ENCODE measurements around the gene BRI3.

Gene BRI3

GRCh38 chr7:98280791-98281756 lies at the start of gene BRI3:
TSS of gene BRI3 (plus strand) at chr7:98281686. CDS start at chr7:98281796, 110 bp downstream.
- DNase-seq (ENCODE audit: low spot score): peak; percentile 89

- no peak for DNase-seq (ENCODE audit: low spot score)
Measured at GRCh38 chr7:98232263-98232585, 49.3 kb upstream of the BRI3 start.

DNA sequence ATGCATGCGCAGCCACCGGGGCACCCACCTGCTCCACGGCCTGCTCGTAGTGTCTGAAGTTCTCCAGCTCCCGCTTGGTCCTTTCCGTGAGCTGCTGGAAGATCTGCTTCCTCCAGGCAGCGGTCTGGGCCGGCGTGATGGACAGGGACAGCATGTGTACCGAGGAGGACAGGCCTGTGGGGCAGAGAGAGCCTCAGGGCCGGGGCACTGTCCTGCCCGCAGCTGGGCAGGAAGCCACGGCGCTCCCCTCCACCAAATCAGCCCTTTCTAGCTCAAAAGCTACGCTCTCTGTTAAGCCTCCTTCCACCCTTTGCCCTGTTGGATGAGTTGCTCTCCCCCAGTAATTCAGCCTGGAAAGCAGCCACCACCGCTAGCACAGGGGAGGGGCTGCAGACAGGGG lies 48.7 kb upstream of the BRI3 start:
- no peak for DNase-seq (ENCODE audit: low spot score)

DNA sequence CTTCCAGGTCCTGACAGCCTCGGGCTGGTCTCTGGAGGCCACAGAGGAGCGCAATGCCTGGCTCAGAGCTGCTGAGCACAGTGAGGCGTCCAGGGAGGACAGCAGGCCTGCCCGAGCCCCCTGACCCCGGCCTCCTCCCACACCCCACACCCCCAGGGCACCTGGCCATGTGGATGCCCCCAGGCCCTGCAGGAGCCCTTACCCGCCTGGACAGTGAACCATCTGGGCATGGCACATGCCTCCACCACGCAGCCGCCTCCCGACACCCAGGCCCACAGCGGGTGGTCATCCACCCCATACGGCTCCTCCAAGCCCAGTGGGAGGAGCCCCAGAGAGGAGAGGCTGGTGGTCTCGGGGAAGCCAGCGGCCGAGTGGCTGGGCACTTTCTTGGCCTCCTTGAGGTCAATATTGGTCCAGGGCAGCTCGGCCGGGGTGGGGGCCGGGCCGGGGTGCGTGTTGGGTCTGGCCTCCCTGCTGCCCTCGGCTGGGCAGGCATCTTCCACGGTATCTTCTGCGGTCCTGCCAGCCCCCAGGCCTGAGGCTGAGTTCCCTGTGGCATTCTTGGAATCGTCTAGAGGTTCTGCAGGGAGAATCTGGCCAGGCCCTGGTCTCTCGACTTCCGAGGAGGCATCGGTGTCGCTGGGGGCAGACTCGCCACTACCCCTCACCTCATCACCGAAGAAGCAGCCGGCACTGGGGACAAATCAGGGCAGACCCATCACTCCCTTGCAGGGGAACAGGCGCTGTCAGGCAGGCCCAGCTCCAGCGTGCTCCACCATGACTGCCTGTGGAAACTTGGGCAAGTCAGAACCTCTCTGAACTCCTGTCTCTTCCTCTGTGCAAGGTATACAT lies 48.0 kb upstream of the BRI3 start:
- no peak for DNase-seq (ENCODE audit: low spot score)

- no peak for DNase-seq (ENCODE audit: low spot score)
Measured at GRCh38 chr7:98234429-98235147, 46.9 kb upstream of the BRI3 start.

DNA sequence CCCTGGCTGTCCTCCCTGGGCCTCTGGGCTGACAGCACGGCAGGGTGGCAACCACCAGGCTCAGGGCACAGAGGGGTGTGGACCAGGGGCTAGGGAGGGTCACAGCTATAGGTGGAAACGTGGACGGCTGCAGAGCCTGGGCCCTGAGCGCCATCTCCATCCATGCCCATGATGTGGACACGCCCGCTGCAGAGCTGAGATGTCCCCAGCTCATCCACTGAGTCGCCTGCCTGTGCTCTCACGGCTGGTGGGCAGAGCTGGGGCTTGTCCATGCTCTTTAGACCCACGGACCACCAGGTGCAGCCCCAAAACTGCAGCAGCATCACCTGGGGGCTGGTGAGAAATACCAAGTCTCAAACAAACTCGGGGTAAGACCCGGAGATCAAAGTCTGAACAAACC lies 45.6 kb upstream of the BRI3 start:
- no peak for DNase-seq (ENCODE audit: low spot score)

DNA sequence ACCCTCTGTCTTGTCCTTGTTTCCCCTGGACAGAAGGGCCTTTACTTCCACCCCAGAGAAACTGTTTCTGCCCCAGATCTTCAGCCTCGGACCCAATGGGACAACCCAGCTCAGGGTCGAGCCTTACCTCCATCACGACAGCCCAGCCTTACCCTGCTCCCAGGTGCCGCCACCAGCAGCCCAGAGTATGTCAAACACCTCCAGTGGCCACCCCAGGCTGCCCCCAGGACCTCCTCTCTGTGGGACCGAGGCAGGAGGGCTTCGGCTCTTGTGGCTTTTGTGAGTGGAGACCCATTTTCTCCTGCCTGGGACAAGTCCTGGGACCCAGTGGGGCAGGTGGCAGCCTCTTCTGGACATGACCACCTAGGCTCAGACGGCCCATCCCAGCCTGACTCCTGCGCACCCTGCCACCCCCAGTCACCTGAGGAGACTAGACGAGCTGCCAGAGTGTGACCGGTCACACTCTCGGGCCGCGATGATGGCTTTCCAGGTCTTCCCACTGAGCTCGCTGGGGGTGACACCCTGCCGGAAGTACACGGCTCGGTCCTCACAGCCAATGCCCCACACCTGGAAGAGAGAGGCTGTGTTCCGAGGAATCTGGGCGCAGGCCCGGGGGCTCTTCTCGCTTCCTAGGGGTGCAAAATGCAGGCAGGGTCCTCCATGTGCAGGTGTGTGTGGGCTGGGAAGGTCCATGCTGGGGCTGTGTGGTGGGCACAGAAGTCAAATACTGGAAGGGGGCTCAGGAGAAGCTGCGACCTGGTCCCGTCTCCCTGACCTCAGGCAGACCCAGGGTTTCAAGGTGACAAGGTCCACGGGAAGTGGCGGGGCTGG lies 44.9 kb upstream of the BRI3 start:
- DNase-seq (ENCODE audit: low spot score): no peak

- no peak for DNase-seq (ENCODE audit: low spot score)
Measured at GRCh38 chr7:98238076-98238475, 43.4 kb upstream of the BRI3 start.

GRCh38 chr7:98238976-98239375 lies 42.5 kb upstream of the BRI3 start:
- no peak for DNase-seq (ENCODE audit: low spot score)

GRCh38 chr7:98240961-98241673 lies 40.4 kb upstream of the BRI3 start:
- DNase-seq (ENCODE audit: low spot score): peak; percentile 22

DNA sequence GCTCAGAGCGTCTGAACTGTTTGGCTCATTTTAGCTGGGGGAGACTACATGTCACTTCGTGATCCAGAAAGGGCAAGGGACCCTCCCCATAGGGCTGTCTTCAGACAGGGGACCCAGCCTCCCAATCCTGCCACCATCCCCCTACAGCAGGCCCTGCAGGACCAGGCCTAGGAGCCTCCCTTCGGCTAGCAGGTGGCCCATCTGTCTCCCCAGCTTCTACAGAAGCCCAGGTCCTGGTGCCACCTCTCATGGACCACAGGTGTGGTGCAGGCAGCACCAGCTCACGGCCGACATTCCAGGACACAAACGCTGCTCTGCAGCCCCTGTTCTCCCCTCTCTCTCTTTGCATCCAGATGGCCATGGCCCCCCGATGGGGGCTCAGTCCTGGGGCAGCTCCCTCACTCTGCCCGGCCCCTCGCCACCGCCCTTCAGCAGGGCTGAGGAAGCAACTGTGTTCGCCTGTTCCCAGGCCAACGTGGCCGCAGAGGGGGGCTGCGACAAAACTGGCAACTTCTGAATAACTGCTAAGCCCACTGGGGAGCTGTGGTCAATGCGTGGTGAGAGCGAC lies 39.7 kb upstream of the BRI3 start:
- no peak for DNase-seq (ENCODE audit: low spot score)

DNA sequence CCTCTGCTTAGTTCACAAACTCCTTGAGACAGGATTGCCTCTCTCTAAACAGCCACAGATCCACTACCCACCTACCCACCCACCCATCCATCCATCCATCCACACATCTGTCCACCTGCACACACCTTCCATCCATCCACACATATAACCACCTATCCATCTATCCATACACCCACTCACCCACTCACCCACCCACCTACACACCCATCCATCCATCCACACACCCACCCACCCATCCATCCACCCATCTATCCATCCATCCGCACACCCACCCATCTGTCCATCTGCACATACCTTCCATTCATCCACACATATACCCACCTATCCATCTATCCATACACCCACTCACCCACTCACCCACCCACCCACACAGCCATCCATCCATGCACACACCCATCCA lies 39.1 kb upstream of the BRI3 start:
- DNase-seq (ENCODE audit: low spot score): no peak

GRCh38 chr7:98242934-98243333 lies 38.6 kb upstream of the BRI3 start:
- no peak for DNase-seq (ENCODE audit: low spot score)

GRCh38 chr7:98244871-98245270 lies 36.6 kb upstream of the BRI3 start:
- no peak for DNase-seq (ENCODE audit: low spot score)

- no peak for DNase-seq (ENCODE audit: low spot score)
Measured at GRCh38 chr7:98248156-98248555, 33.3 kb upstream of the BRI3 start.

GRCh38 chr7:98249106-98249505 lies 32.4 kb upstream of the BRI3 start:
- DNase-seq (ENCODE audit: low spot score): no peak

DNA sequence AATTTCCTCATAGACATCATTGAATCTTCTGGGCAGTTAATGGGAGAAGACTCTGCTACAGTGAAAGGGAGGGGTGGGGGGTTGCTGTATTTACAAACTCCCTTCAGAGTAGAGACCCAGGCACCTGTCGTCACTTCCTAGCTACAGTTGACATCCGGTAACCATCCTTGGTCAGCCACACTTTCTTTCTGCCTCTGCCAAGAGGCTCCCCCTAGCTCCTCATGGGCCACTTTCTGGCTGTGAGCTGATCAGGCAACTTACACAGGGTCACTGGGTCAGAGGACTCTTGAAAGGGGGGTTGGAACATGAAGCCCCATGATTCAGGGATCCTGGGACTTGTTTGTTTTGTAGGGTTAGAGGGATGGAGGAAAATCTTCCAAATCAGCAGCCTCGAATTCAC lies 30.7 kb upstream of the BRI3 start:
- no peak for DNase-seq (ENCODE audit: low spot score)

GRCh38 chr7:98251231-98251600 lies 30.3 kb upstream of the BRI3 start:
- DNase-seq (ENCODE audit: low spot score): no peak

DNA sequence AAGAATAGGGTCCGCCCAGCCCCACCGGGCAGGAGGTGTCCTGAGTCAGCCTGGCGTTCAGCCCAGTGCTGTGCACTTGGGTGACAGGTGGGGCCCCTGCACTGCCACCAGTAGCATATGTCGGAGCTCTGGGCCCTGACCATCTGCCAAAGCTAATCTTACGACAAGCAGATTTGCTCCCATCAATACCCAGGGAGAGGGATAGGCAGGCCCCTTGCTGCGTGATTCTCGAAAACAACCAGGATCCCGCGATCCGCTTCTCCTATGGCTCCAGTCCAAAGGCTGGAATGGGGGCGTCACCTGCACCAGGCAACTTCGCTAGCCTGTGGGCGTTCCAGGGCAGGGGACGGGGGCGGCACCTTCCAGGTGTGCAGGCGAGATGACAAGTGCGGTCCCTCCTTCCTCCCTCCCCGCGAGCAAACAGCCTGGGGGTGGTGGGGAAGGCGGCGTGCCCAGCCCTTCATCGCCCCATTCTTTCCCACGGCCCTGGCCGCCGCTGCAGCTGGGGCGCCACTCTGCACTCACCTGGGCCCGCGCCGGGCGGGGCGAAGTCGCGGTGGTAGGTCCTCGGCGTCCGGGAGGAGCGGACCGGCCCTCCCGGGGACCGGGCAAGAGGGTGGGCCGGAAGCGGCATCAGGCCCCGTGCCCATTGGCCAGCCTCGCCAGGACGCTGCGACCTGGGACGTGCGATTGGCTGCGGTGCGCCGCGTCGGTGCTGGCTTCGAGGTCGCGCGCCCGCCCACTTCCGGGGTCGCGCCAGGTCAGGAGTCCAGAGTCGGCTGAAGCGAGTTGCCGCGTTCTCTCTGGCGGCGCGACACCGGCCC lies 29.7 kb upstream of the BRI3 start, which contains the start of gene TECPR1:
Gene TECPR1 (minus strand): TSS at position 632 of the 824 bp plus-strand sequence. CDS start 6,086 bp downstream, outside the sequence.
- DNase-seq (ENCODE audit: low spot score): peak; percentile 92
